ENCODE measurements around the gene CAP1. TPM values are rescaled to one million over a fixed set of nuclear protein-coding genes. Genes with fewer than 3 reads are reported as not detected.

Gene CAP1
- total and polyA plus RNA-seq, 9 of the 15 experiments (the other 6 are each of a cell fraction or from before 2014, with no cell fraction given) = 230 to 658 (median 281) TPM

DNA sequence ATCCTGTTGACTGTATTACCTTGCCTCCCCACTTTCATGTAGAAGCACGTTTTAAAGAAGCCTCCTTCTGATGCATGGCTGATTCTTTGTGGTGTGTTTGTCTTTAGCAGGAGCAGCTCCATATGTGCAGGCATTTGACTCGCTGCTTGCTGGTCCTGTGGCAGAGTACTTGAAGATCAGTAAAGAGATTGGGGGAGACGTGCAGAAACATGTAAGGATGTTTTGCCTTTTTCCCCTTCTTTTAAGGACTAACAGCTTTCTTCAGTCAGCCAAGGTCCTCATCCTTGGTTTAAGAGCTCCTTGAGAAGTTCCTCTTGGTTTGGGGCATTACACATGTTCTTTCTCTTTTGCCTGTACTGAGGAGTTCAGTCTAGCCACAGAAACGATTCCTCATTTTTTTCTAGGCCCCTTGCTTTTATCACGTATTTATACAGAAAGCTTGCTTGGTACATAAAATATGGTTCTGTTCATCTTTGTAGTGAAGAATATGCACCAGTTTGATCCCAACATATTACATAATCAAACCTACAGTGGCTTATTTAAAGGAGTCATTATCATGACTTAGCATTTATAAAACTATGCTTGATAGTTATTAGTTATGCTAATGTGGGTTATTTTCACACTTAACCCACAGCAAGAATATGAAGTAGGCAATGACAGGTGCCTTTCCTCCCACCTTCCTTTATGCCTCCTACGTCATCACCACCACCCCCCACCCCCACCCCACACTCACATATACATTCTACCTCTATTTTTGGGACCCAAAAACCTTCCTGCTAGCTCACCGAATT is 19.6 kb downstream of the CAP1 start (continued):
- TF ChIP-seq, protein P1, sequence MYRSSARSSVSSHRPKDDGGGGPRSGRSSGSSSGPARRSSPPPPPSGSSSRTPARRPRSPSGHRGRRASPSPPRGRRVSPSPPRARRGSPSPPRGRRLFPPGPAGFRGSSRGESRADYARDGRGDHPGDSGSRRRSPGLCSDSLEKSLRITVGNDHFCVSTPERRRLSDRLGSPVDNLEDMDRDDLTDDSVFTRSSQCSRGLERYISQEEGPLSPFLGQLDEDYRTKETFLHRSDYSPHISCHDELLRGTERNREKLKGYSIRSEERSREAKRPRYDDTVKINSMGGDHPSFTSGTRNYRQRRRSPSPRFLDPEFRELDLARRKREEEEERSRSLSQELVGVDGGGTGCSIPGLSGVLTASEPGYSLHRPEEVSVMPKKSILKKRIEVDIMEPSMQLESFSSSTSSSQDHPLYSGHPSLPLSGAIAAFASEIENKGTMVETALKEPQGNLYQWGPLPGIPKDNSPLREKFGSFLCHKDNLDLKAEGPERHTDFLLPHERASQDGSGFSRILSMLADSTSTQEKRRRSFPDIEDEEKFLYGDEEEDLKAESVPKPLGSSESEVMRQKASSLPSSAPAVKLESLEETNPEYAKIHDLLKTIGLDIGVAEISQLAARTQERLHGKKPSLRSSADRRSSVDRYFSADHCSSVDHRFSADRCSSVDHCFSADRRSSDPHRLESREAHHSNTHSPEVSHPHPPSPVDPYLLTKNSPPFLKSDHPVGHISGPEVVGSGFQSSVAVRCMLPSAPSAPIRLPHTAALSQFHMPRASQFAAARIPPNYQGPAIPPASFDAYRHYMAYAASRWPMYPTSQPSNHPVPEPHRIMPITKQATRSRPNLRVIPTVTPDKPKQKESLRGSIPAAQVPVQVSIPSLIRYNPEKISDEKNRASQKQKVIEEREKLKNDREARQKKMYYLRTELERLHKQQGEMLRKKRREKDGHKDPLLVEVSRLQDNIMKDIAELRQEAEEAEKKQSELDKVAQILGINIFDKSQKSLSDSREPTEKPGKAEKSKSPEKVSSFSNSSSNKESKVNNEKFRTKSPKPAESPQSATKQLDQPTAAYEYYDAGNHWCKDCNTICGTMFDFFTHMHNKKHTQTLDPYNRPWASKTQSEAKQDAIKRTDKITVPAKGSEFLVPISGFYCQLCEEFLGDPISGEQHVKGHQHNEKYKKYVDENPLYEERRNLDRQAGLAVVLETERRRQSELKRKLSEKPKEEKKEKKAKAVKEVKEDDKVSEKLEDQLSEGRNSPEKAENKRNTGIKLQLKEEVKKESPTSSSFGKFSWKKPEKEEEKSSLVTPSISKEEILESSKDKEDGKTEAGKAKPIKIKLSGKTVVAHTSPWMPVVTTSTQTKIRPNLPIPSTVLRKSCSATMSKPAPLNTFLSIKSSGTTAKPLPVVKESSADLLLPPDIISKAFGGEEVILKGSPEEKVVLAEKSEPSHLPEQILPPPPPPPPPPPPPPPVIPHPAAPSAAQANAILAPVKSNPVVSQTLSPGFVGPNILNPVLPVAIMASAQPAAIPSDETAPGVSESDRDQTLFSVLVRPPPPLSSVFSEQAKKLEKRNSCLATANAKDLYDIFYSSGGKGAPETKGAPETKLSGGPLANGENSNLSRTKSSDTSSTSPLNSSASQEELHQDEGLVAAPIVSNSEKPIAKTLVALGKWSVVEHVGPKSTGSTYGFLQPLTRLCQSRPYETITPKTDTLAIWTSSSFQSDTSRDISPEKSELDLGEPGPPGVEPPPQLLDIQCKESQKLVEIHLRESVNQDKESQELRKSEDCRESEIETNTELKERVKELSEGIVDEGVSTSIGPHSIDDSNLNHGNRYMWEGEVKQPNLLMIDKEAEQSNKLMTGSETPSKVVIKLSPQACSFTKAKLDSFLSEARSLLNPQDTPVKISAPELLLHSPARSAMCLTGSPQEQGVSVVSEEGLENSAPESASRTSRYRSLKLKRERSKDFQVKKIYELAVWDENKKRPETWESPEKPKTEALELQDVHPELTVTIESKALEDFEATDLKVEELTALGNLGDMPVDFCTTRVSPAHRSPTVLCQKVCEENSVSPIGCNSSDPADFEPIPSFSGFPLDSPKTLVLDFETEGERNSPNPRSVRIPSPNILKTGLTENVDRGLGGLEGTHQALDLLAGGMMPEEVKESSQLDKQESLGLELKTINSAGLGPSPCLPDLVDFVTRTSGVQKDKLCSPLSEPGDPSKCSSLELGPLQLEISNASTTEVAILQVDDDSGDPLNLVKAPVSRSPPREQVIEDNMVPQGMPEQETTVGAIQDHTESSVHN (IDR thresholded peaks at IDR 0.05; ENCODE audit: borderline replicate concordance in 1 of 2, low read depth in 1 of 2) = no peak
- TF ChIP-seq, protein P2, sequence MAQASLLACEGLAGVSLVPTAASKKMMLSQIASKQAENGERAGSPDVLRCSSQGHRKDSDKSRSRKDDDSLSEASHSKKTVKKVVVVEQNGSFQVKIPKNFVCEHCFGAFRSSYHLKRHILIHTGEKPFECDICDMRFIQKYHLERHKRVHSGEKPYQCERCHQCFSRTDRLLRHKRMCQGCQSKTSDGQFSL (CRISPR knock-in tag; IDR thresholded peaks at IDR 0.05) = no peak
- TF ChIP-seq, protein P2 (tag; IDR thresholded peaks at IDR 0.05) = peak in 1 of 2 experiments; percentile 85; a peak in 1 of 4 replicates
- TF ChIP-seq, protein P3, sequence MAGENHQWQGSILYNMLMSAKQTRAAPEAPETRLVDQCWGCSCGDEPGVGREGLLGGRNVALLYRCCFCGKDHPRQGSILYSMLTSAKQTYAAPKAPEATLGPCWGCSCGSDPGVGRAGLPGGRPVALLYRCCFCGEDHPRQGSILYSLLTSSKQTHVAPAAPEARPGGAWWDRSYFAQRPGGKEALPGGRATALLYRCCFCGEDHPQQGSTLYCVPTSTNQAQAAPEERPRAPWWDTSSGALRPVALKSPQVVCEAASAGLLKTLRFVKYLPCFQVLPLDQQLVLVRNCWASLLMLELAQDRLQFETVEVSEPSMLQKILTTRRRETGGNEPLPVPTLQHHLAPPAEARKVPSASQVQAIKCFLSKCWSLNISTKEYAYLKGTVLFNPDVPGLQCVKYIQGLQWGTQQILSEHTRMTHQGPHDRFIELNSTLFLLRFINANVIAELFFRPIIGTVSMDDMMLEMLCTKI (IDR thresholded peaks at IDR 0.05; ENCODE audit: partially characterized antibody) = no peak
- TF ChIP-seq ZNF384 (IDR thresholded peaks at IDR 0.05; ENCODE audit: low read depth, low read length) (no peak), POU5F1 (IDR thresholded peaks at IDR 0.05; ENCODE audit: borderline replicate concordance, low read depth, low read length, partially characterized antibody) (no peak), NFXL1 (CRISPR knock-in tag; IDR thresholded peaks at IDR 0.05) (peak; percentile 83; the same call in 1 of the 2 replicates)
- TF ChIP-seq, protein P4, sequence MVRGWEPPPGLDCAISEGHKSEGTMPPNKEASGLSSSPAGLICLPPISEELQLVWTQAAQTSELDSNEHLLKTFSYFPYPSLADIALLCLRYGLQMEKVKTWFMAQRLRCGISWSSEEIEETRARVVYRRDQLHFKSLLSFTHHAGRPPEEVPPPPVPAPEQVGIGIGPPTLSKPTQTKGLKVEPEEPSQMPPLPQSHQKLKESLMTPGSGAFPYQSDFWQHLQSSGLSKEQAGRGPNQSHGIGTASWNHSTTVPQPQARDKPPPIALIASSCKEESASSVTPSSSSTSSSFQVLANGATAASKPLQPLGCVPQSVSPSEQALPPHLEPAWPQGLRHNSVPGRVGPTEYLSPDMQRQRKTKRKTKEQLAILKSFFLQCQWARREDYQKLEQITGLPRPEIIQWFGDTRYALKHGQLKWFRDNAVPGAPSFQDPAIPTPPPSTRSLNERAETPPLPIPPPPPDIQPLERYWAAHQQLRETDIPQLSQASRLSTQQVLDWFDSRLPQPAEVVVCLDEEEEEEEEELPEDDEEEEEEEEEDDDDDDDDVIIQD (CRISPR knock-in tag; IDR thresholded peaks at IDR 0.05) = peak; percentile 83; the same call in 1 of the 2 replicates
- TF ChIP-seq, protein P5, sequence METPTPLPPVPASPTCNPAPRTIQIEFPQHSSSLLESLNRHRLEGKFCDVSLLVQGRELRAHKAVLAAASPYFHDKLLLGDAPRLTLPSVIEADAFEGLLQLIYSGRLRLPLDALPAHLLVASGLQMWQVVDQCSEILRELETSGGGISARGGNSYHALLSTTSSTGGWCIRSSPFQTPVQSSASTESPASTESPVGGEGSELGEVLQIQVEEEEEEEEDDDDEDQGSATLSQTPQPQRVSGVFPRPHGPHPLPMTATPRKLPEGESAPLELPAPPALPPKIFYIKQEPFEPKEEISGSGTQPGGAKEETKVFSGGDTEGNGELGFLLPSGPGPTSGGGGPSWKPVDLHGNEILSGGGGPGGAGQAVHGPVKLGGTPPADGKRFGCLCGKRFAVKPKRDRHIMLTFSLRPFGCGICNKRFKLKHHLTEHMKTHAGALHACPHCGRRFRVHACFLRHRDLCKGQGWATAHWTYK (CRISPR knock-in tag; IDR thresholded peaks at IDR 0.05) = peak; percentile 97
